Hypothalamus (tissue), 51 donors: ENCODE measurements around the gene IREB2.
"Not testable (repeated sequence)": the region's sequence is repeated elsewhere in the genome, so short reads cannot be mapped to it uniquely, and the experiment has no call there.

Experiments used
- DNase-seq, 51 donors: peaks; one replicate each; lab custom pipeline; 2025; lab: John Stamatoyannopoulos, UW

IREB2 gene

DNA sequence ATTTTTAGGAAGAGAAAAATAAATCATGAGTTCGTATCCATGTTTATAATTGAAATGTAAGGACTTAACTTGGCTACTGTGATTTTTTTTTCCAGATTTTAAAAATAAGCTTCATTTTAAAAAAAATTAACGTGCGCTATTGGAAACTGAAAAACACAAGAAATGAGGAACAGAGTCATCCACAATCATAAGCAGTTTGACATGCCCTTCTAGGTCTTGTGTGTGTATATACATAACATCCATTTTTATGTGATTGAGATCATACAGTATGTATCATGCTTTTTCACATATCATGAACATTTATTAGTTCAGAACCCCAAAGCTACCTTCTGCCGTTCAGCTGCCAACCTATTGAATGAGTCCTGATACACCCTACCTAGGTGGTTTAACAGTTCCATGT lies 22.7 kb downstream of the IREB2 start:
- DNase-seq: no peak

DNA sequence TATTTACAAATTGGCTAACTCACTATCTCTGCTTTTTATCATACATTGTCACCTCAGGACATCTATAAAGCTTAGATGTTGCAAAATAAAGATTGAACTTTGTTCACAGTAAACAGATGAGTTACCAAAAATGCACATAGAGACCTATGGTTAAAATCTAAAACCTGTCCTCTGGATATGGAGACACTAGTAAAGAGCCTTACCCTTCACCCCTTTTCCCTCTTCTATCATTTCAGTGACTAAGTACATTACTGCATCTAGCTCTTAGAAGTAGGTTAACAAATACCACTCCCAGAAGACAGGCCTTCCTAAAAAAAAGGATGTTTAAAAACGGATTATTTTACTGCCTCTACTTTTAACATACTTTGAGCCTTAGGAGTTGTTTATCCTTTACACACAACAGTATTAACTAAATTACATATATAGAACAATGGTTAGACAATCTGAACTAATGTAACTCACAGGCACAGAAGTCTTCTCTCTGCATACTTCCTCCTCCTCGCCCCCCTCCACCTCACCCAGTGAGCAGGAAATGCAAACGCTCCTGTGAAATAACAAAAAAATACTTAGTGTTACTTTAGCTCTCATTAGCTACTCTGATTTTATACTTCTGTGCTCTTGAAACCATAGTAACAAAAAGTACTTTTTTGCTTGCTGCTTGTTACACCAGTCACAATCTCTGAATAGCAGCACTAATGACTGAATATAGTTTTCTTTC lies 23.3 kb downstream of the IREB2 start:
- no peak for DNase-seq

DNA sequence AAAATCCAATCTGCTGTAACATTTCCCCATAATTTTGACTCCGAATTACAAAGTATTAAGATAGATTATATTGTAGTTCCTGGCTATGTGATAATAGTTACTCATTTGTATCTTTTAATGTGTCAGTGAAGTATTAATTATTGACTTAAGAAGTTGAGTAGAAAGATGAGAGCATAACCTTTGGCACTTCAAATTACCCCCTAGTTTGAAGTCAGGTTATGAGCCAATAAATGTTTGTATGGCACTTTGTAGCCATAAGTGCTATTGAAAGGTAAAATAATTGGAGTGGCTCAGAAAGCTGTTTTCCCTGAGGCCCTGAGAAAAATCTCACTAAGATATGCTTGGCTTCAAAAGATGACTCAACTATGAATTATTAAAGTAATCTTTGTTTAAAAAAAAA lies 31.0 kb downstream of the IREB2 start:
- no peak for DNase-seq

DNA sequence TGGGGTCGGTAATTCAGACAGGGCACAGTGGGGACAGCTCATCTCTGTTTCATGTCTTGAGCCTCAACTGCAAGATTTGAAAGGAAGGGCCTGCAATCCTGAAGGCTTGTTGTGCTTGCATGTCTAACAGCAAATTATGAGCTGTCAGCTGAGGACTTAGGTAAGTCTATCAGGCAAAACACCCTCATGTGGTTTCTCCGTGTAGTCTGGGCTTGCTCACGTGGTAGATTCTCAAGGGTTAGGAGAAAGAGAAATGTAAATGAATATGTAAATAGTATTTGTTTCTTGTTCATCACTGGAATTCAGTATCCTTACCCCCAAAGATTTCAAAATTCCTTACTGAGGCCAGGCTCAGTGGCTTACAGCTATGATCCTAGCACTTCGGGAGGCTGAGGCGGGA lies 39.3 kb downstream of the IREB2 start:
- DNase-seq: no peak

DNA sequence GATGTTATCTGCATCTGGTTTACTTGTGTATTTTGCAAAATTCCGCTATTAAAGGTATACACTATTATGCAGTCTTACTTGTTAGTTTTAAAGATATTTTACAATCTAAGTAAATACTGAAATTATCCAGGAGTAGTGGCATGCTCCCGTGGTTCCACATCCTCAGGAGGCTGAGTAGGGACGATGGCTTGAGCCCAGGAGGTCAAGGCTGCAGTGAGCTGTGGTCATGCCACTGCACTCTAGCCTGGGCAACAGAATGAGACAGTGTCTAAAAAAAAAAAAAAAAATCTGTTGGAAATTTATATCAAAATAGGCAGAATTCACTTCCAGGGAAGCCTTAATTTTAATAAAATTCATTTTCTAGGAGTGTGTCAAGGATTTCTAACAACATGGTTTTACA lies 41.6 kb downstream of the IREB2 start:
- no peak for DNase-seq

DNA sequence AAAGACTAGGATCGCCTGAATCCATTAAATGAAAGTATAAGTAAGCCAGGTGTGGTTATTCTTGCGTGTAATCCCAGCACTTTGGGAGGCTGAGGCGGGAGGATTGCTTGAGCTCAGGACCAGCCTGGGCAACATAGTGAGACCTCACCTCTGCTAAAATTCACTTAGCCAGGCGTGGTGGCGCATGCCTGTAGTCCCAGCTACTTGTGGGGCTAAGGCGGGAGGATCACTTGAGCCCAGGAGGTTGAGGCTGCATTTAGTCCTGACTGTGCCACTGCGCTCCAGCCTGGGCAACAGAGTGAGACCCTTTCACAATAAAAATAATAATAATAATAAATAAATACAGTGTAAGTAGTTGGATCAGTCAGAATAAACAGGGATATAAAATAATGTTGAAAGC lies 43.9 kb downstream of the IREB2 start:
- no peak for DNase-seq

DNA sequence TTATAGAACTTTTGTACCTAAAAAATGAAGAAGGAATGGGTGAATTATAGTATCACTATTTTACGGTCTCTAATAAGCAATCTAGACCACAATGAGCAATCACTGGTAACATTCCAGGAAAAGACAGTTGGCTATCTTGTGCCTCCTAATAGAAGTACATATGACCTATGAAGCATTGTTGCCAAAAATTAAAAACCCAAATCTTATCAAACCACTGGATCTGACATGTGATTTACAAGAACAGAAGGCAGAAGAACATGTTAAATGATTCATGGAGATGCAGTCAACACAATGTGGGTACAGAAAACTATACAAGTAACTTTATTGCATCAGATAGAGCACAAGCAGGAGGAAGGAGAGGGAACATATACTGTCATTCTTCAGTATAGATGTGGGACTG lies 54.9 kb downstream of the IREB2 start:
- no peak for DNase-seq

DNA sequence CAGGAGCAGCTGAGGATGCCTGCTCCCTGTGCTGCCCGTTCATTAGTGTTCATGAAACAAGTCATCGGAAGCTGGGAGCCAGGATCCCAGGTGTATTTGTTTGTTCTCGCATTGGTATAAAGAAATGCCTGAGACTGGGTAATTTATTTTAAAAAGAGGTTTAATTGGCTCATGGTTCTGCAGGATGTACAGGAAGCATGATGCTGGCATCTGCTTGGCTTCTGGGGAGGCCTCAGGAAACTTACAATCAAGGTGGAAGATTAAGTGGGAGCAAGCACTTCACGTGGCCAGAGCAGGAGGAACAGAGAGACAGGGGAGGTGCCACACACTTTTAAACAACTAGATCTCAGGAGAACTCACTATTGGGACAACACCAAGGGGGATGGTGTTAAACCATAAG lies 63.8 kb downstream of the IREB2 start:
- DNase-seq: no peak

DNA sequence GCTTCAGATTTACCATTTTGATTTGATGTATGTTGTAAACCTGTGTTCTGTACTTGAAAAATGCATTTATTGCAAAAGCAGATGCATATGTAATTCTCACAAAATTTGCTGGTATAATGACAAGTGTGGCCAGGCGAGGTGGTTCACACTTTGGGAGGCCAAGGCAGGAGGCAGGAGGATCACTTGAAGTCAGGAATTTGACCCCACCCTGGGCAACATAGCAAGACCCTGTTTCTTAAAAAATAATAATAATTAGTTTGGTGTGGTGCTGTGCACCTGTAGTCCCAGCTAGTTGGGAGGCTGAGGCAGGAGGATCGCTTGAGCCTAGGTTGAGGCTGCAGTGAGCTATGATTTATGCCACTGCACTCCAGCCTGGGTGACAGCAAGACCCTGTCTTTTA lies 64.6 kb downstream of the IREB2 start:
- DNase-seq: no peak

DNA sequence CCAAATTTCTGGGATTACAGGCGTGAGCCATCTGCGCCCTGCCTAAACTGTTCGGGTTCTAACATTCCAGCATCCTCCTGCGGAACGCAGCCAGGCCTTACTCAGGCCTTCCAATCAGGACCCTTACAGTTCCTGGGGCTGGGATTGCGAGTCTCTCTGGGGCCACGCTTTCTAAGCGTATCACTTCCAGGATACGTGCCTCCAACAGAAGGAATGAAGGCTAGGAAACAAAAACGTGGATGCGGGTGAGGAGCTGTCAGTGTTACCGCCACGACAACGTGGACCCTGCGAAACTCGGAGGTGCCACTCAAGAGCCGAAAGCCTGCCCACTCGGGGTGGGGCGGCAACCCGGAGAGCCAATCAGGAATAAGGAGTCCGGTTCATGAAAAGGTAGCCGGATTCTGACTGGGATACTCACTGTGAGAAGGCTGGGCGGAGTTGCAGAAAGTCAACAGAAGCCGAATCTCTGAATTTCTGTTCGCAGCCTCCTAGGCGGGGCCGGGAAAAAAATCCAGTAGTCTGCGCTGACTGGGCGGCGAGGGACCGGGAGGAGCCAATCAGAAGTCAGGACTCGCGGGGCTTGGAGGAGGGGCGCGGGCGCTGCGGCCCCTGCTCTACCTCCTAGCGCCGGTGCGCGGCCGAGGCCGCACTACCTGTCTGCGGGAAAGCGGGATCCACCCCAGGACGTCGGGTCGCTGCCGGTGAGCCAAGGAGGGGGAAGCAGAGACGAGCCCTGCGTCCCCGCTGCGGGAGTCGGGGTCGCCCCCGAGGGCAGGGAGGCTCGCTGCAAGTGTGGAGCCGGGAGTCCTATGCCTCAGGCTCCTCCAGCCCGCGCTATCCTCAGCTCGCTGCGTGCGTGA lies 69.2 kb downstream of the IREB2 start, which contains the start of gene HYKK:
Gene HYKK (plus strand): TSS at position 607 of the 860 bp plus-strand sequence. CDS start 5,512 bp downstream, outside the sequence.
- DNase-seq: peak in 50 of 51 donors; percentile 26 to 93 (median 78)

DNA sequence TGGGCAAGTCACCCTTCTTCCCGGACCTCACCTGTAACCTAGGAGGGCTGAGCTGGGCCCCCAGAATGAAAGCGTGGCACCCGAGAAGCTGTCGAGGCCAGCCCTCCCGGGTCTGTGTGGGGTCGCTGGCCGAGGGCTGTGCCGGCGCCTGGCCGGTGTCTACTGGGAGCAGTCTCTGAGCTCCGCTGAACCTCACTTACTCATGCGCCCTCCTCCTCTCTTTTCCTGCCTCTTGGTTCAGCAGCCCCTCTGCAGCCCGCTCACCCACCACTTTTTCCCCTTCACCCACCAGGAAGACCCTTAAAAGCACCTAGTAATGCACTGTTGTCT lies 69.8 kb downstream of the IREB2 start:
- DNase-seq: peak in 1 of 51 donors; percentile 20

DNA sequence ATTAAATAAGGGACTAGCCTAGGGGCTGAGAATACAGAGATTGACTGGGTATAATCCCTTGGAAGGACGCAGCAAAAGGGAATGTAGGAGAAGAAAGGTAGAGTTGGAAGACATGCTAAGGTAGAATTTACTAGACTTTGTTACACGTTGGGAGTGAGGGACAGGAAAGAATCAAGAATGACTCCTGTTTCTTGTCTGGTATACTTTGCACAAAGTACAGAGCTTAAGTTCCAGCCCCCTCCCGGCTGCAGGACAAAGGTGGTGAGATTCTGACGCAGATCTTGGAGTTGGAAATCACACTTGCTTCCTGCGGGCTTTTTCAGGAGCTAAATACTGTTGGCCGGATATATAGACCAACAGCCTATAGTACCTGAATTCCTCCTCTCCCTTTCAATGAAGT lies 70.3 kb downstream of the IREB2 start:
- DNase-seq: no peak

DNA sequence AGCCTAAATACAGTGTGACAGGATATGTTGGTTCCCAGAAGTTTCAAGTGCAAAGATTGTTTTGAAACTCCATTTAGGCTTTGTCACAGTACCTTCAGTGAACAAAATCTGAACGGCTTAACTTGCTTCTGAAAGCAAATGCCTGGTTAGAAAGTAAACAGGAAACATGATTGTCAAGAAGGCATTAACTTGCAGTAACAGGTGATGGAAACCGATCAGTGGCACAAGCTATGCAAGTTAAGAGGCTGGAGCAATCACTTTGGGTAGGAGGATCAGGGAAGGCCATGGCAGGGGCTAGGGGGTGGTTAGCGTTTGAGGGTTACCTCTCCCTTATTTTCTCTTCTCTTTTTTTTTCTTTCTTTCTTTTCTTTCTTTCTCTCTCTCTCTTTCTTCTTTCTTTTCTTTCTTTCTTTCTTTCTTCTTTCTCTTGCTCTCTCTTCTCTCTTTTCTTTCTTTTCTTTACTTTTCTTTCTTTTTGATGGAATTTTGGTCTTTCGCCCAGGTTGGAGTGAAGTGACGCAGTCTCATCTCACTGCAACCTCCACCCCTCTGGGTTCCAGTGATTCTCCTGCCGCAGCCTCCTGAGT lies 71.8 kb downstream of the IREB2 start:
- no peak for DNase-seq

DNA sequence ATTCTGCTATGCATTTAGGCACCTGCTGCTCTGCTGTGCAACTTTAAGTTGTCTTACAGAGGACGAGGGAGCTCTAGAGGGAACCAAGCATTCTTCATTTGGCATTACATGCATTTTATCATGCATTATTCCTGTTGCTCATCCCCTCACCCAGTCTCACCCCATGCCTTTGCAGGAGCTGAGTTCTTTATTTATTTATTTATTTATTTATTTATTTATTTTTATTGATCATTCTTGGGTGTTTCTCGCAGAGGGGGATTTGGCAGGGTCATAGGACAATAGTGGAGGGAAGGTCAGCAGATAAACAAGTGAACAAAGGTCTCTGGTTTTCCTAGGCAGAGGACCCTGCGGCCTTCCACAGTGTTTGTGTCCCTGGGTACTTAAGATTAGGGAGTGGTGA lies 82.0 kb downstream of the IREB2 start:
- DNase-seq: not testable (repeated sequence)

DNA sequence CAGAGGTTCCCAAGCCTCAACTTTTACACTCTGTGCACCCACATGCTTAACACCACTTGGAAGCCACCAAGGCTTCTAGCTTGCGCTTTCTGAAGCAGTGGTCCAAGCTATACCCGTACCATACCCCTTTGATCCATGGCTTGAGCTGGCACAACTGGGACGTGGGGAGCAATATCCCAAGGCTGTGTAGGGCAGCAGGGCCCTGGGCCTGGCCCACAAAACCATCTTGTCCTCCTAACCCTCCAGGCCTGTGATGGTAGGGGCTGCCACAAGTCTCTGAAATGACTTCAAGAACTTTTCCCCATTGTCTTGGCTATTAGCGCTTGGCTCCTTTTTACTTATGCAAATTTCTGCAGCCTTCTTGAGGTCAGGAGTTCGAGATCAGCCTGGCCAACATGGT lies 86.2 kb downstream of the IREB2 start:
- no peak for DNase-seq

DNA sequence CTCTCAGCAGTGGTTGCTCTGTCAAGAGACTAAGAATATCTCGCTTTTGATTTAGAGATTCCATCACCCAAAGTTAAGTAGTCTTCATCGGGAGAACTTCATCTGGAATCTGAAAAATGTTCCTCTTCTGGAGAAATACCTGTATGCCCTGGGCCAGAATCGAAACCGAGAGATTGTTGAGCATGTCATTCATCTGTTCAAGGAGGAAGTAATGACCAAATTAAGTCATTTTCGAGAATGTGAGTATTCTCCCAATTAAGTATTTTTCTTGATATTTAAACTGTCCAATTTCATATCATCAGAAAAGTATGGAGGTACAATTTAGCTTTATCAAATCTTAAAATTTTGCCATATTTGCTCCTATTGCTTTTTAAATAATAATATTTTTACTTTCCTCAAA lies 89.3 kb downstream of the IREB2 start:
- no peak for DNase-seq

DNA sequence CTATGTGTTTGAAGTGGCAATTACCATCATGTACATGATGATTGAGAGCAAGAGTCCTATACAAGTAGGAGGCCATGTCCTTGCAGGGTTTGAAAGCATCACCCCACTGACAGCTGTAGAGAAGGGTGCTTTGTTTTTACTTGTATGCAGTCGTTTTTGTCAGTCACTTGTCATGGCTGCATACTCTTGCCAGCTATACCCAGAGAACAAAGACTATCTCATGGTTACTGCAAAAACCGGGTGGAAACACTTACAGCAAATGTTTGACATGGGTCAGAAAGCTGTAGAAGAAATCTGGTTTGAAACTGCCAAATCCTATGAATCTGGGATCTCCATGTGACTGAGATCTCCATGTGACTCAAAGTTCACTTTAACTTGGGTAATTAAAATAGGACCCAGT lies 95.3 kb downstream of the IREB2 start:
- peak in 4 of 51 donors; percentile 1 to 24 (median 12) for DNase-seq

DNA sequence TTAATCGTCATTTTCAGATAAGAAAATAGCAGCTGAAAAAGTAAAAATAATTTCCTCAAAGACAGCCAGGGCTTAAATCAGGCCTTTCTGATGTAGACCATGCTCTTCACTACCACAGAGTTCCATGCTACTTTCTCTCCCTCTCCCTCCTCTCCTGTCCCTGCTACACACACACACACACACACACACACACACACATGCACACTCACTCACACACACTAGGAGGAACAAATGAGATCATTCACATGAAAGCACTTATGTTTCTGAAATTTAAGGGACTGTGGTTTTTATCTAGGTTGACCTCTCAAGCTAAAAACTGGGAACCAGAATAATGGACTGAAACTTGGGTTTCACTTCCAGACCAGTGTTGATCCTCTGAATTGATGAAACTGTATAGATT lies 98.1 kb downstream of the IREB2 start:
- DNase-seq: no peak

DNA sequence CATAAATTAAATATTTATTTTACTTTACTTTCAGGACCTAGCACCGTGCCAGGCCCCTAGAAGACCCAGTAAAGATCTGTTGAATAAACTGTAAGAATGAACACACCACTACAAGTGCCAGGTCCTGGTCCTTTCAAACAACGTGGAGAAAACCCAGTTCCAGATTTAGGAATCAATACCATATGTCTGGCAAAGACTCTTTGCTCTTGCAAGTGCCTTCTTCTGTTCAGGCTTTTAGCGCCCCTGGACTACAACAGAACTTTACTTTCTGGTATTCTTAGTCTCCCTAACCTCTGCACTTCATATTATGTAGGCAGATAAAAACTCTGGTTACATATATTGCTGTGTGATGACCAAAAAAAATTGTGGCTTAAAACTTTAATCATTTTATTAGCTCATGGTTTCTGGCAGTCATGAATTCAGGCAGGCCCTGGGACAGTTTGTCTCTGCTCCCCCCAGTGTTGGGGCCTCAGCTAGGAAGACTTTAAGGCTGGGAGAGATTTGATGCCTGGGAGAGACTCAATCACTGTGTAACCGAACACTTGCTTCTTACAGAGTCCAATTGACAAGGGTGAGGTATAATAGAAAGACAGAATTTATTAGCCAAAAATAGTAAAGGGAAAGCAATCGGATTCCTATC lies 99.4 kb downstream of the IREB2 start:
- DNase-seq: no peak

DNA sequence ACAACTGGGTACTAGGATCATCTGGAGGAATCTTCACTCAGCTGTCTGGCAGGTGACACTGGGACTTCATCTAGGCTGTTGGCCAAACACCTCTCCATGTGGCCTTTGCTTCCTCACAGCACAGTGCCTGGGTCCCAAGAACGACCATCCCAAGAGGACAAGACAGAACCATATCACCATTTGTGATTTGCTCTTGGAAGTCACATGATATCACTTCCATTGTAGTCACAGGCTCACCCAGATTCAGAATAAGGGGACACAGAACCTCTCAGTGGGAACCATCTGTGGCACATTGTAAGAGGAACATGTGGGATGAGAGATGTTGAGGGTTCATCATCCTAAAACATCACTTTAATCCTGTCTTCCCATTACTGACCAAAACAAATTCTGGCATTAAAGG lies 100.3 kb downstream of the IREB2 start:
- peak in 1 of 51 donors; percentile 1 for DNase-seq

DNA sequence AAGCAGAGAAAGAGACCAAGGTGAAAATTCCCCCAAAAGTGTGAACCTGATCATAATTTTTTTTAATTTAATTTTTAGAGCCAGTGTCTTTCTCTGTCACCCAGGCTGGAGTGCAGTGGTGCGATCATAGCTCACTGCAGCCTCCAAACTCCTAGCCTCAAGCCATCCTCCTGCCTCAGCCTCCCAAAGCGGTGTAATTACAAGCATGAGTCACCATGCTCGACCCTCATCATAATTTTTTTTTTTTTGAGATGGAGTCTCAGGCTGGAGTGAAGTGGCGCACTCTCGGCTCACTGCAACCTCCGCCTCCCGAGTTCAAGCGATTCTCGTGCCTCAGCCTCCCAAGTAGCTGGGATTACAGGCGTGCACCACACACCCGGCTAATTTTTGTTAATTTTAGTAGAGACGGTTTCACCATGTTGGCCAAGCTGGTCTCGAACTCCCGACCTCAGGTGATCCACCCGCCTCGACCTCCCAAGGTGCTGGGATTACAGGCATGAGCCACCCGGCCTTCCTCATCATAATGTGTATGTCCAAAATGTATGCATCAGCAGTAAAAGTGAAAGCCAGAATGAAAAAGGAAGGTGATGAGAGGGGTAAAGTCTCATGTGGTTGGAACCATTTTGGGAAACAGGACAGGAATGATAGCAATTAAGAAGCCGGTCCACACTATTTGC lies 101.6 kb downstream of the IREB2 start:
- DNase-seq: peak in 4 of 51 donors; percentile 0 to 22 (median 4)
